ENCODE data around the gene POLDIP2. TPM values are rescaled to one million over a fixed set of nuclear protein-coding genes. Genes with fewer than 3 reads are reported as not detected.

Gene POLDIP2
- total and polyA plus RNA-seq, 9 of the 15 experiments (the other 6 are each of a cell fraction or from before 2014, with no cell fraction given) = 22.0 to 137 (median 104) TPM

DNA sequence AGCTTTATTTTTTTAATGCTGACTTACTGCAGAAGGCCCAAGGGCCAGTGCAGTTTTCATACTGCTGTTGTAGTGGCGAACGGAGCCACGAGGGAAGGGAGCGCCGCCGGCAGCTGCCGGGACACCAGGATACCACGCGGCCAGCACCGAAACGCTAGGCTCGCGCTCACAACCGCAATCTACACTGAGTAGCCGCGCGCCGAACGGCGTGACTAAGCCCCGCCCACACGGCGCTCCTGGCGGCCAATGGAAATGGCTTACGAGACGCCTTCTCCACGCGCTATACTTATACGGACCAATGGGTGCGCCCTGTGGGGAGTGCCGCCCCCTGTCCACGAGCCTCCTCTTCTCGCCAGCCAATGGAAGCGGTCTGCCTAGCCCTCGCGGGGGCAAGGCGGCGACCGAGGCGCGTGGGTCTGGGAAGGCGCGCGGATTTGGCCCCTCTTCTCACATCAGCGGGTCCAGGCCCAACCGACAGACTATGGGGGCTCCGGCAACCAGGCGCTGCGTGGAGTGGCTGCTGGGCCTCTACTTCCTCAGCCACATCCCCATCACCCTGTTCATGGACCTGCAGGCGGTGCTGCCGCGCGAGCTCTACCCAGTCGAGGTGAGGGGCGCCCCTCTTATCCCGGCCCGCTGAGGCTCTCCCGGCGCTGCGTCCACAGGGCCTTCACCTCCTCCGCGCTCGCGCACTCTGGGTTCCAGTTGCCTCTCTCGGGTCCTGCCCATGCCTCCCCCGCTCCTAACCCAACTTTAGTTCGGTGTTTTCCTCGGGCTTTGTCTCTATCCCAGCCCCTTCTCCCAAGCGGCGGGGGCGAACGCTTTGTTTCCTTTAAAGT, 38.3 kb downstream of the POLDIP2 start, which contains the start of gene TMEM97 (continued):
- TF ChIP-seq, protein P1, sequence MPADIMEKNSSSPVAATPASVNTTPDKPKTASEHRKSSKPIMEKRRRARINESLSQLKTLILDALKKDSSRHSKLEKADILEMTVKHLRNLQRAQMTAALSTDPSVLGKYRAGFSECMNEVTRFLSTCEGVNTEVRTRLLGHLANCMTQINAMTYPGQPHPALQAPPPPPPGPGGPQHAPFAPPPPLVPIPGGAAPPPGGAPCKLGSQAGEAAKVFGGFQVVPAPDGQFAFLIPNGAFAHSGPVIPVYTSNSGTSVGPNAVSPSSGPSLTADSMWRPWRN (IDR thresholded peaks at IDR 0.05; ENCODE audit: low read depth) = peak; percentile 85
- TF ChIP-seq JUN (IDR thresholded peaks at IDR 0.05; ENCODE audit: borderline replicate concordance, low read depth, low read length) (peak; percentile 59; the same call in 1 of the 2 replicates), JUN (CRISPR knock-in tag; IDR thresholded peaks at IDR 0.05; ENCODE audit: borderline replicate concordance) (no peak), CBX1 (IDR thresholded peaks at IDR 0.05; ENCODE audit: low read depth) (no peak), SIN3A (IDR thresholded peaks at IDR 0.05; ENCODE audit: borderline replicate concordance in 2 of 2, control insufficient read depth in 1 of 2, low read depth in 2 of 2, low read length in 2 of 2) (peak; percentile 52 to 89; a peak in 2 of 4 replicates), HDAC3 (IDR thresholded peaks at IDR 0.05; ENCODE audit: borderline replicate concordance, partially characterized antibody) (no peak)
- TF ChIP-seq, protein P2, sequence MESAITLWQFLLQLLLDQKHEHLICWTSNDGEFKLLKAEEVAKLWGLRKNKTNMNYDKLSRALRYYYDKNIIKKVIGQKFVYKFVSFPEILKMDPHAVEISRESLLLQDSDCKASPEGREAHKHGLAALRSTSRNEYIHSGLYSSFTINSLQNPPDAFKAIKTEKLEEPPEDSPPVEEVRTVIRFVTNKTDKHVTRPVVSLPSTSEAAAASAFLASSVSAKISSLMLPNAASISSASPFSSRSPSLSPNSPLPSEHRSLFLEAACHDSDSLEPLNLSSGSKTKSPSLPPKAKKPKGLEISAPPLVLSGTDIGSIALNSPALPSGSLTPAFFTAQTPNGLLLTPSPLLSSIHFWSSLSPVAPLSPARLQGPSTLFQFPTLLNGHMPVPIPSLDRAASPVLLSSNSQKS (CRISPR knock-in tag; IDR thresholded peaks at IDR 0.05) = no peak
- TF ChIP-seq, protein P3, sequence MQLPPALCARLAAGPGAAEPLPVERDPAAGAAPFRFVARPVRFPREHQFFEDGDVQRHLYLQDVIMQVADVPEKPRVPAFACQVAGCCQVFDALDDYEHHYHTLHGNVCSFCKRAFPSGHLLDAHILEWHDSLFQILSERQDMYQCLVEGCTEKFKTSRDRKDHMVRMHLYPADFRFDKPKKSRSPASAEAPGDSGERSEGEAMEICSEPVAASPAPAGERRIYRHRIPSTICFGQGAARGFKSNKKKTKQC (CRISPR knock-in tag; IDR thresholded peaks at IDR 0.05) = peak; percentile 78; the same call in 1 of the 2 replicates

All from K562 (cell line).